CD4-positive, alpha-beta T cell (primary cell): ENCODE measurements around the gene JAZF1. TPM values are rescaled to one million over a fixed set of nuclear protein-coding genes. Genes with fewer than 3 reads are reported as not detected.

Experiments
- ATAC-seq: fragments of 200-7000 bp; cut with Tn5 transposase; one replicate; pipeline ENCODE4 v1.10.0; 2022; ENCODE audit warnings: mild to moderate bottlenecking; ENCODE audit not compliant: poor library complexity
- CTCF ChIA-PET: fragments of 350-600 bp; sonication (Branson Sonifier 250); formaldehyde crosslinking; loops from one replicate; lab custom pipeline; 2021; ENCODE audit warnings: antibody characterized with exemption, inconsistent platforms; lab: Charles Lee
- POLR2A ChIA-PET: fragments of 350-600 bp; sonication (Branson Sonifier 250); formaldehyde crosslinking; loops from one replicate; lab custom pipeline; 2021; ENCODE audit warnings: antibody characterized with exemption, inconsistent platforms; lab: Charles Lee
- DNase-seq, 14 experiments: peaks; one replicate each; pipeline ENCODE4 v3.0.0-alpha.2; 2013 to 2020; ENCODE audit warnings: mixed read lengths in 2 of 14
- H3K27ac ChIP-seq, 2 donors: one replicate each; pipeline versions ENCODE4 v1.5.1 to v1.7.0; 2013; ENCODE audit warnings: low read length in 2 of 2, low read depth in 1 of 2, mild to moderate bottlenecking in 1 of 2
- H3K27me3 ChIP-seq, 2 experiments: 1 replicate in 1 of 2; 2 replicates in 1 of 2; pipeline versions ENCODE4 v1.6.1 to v1.7.0; 2013; ENCODE audit warnings: low read length in 2 of 2, control low read depth in 1 of 2, mild to moderate bottlenecking in 1 of 2, moderate library complexity in 1 of 2; ENCODE audit not compliant: insufficient read depth in 2 of 2, control insufficient read depth in 1 of 2
- H3K36me3 ChIP-seq: one replicate; pipeline ENCODE4 v1.6.1; 2013; ENCODE audit warnings: low read length, control low read depth; ENCODE audit not compliant: insufficient read depth
- H3K4me1 ChIP-seq: one replicate; pipeline ENCODE4 v1.6.1; 2013; ENCODE audit warnings: low read length, control low read depth; ENCODE audit not compliant: insufficient read depth
- H3K4me3 ChIP-seq: one replicate; pipeline ENCODE4 v1.5.1; 2013; ENCODE audit warnings: mild to moderate bottlenecking, low read length, moderate library complexity
- H3K9me3 ChIP-seq, 2 experiments: 1 replicate in 1 of 2; 2 replicates in 1 of 2; pipeline versions ENCODE4 v1.6.1 to v1.7.0; 2013; ENCODE audit warnings: low read length in 2 of 2, mild to moderate bottlenecking in 2 of 2, control low read depth in 1 of 2, moderate library complexity in 1 of 2; ENCODE audit not compliant: control insufficient read depth in 1 of 2, insufficient read depth in 1 of 2
- H3K27ac Mint-ChIP-seq: one replicate; pipeline ENCODE4 v1.8.0; 2020; ENCODE audit warnings: mixed read lengths
- H3K27me3 Mint-ChIP-seq: one replicate; pipeline ENCODE4 v1.8.0; 2021; ENCODE audit warnings: mixed read lengths
- H3K36me3 Mint-ChIP-seq: one replicate; pipeline ENCODE4 v1.8.0; 2021; ENCODE audit warnings: low read depth, mixed read lengths
- H3K4me1 Mint-ChIP-seq: one replicate; pipeline ENCODE4 v1.8.0; 2021; ENCODE audit warnings: low read depth, mixed read lengths
- H3K4me3 Mint-ChIP-seq: one replicate; pipeline ENCODE4 v1.8.0; 2020; ENCODE audit warnings: mild to moderate bottlenecking, mixed read lengths
- H3K9me3 Mint-ChIP-seq: one replicate; pipeline ENCODE4 v1.8.0; 2020; ENCODE audit warnings: mixed read lengths
- intact Hi-C, 2 experiments: fragments of 100-400 bp; cut with DNase I in 1 of 2; cut with micrococcal nuclease in 1 of 2; formaldehyde crosslinking; loops; one replicate each; pipeline versions ENCODE4 v1.15.1 to v1.9.0; 2023 to 2025; cut with DNase I, micrococcal nuclease
- total RNA-seq, 174 experiments: library from RNA in 2 of 174; stranded (reverse) in 2 of 174; gene quantifications; one replicate each; pipeline ENCODE4 v1.2.3 and lab custom pipeline; 2021 to 2026
- TF ChIP-seq, protein P1 (sequence below): fragments of 200-600 bp; IDR thresholded peaks from one replicate; pipeline ENCODE4 v1.8.0; 2022; ENCODE audit warnings: antibody characterized with exemption, mild to moderate bottlenecking

The JAZF1 gene
- total RNA-seq, 2 experiments from 2014 or later, result 9.9 to 11.1 TPM

DNA sequence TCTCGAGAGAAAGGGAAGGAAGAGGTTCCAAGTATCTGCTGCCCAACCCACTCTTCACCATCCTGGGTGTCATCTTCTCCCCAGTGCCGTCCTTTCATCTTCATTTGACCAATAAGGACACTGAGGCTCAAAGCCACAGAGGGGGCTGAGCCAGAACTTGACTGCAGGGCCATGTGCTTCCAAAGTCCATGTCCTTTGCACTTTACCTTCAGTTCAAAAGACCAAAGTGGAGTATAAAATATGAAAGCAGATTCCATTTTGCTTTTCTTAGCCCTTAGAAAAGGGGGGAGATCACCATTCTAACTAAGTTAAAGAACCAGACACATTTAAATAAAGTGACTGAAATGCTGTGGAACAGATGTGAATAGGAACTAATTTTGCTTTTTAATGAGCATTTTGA, 56.2 kb downstream of the JAZF1 start:
- ChIA-PET CTCF (no interaction called here), POLR2A (no interaction called here)
- H3K4me1 ChIP-seq, result peaks cover 57% of the 10 kb centered on the region
- TF ChIP-seq, protein P1, sequence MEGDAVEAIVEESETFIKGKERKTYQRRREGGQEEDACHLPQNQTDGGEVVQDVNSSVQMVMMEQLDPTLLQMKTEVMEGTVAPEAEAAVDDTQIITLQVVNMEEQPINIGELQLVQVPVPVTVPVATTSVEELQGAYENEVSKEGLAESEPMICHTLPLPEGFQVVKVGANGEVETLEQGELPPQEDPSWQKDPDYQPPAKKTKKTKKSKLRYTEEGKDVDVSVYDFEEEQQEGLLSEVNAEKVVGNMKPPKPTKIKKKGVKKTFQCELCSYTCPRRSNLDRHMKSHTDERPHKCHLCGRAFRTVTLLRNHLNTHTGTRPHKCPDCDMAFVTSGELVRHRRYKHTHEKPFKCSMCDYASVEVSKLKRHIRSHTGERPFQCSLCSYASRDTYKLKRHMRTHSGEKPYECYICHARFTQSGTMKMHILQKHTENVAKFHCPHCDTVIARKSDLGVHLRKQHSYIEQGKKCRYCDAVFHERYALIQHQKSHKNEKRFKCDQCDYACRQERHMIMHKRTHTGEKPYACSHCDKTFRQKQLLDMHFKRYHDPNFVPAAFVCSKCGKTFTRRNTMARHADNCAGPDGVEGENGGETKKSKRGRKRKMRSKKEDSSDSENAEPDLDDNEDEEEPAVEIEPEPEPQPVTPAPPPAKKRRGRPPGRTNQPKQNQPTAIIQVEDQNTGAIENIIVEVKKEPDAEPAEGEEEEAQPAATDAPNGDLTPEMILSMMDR, result no peak
- no peaks in the 10 kb centered on the region for H3K36me3 ChIP-seq
- H3K9me3 ChIP-seq, result no peaks in the 10 kb centered on the region
- intact Hi-C loops, result no loop called here
- no peak overlapping the region for H3K4me3 ChIP-seq
- H3K27ac ChIP-seq, result no peak overlapping the region
- Mint-ChIP-seq H3K36me3 (no peaks in the 10 kb centered on the region), H3K4me3 (no peak overlapping the region), H3K27me3 (no peaks in the 10 kb centered on the region), H3K9me3 (no peaks in the 10 kb centered on the region), H3K27ac (no peak overlapping the region), H3K4me1 (peaks cover 65% of the 10 kb centered on the region)
- H3K27me3 ChIP-seq, result no peaks in the 10 kb centered on the region
- ATAC-seq (no peak), DNase-seq (no peak)

DNA sequence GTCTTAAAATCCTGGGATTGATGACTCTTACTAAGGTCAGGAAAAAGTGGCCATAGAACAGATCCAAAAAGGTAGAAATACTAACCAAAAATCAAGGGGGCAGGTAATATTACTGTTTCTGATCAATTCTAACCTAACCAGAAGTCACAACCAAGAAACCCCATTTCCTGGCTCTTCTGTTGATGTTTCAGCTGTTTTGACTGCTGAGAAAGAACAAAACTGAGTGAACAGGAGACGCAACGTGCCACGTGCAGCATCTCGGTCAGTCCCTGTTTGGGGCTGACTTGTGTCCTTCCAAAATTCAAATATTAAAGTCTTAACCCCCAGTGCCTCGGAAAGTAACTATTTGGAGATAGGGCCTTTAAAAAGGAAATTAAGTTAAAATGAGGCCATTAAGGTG, 56.8 kb downstream of the JAZF1 start:
- H3K27me3 ChIP-seq, result no peaks in the 10 kb centered on the region
- peaks cover 64% of the 10 kb centered on the region for H3K4me1 ChIP-seq
- no peaks in the 10 kb centered on the region for H3K36me3 Mint-ChIP-seq
- ATAC-seq (no peak), DNase-seq (peak in 1 of 14 experiments; percentile 22)
- no peak overlapping the region for H3K4me3 ChIP-seq
- ChIA-PET POLR2A (no interaction called here), CTCF (interaction anchor here (0.7 kb wide), 1 partner anchor 63 kb away, joined by 3 read pairs; no protein-coding TSS in a partner anchor)
- no peak overlapping the region for H3K4me3 Mint-ChIP-seq
- no peak overlapping the region for H3K27ac Mint-ChIP-seq
- intact Hi-C loops, result no loop called here
- no peaks in the 10 kb centered on the region for H3K27me3 Mint-ChIP-seq
- H3K27ac ChIP-seq, result no peak overlapping the region
- no peaks in the 10 kb centered on the region for H3K36me3 ChIP-seq
- H3K4me1 Mint-ChIP-seq, result peaks cover 64% of the 10 kb centered on the region
- TF ChIP-seq, protein P1, result no peak
- no peaks in the 10 kb centered on the region for H3K9me3 Mint-ChIP-seq
- no peaks in the 10 kb centered on the region for H3K9me3 ChIP-seq

DNA sequence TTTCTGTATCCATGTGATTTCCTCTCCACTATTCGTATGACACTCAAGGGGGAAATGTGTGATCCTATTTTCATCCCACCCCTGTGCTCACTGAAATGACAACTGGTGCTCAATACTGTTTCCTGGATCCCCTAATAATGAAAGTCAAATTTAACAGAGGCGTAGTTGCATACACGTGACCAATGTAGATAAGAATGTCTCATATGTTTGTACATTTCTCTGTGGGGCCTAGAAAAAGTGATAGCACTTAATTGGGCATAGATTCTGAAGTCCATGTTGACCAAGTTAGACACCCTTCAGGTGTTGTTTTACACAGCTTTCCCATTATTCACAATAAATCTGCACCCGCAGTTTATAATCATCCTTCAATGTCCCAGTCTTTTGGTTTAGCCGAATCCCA, 59.1 kb downstream of the JAZF1 start:
- H3K9me3 ChIP-seq, result no peaks in the 10 kb centered on the region
- no peak for DNase-seq
- no peak overlapping the region for H3K4me3 ChIP-seq
- peaks cover 55% of the 10 kb centered on the region for H3K4me1 ChIP-seq
- intact Hi-C loops, result no loop called here
- Mint-ChIP-seq H3K4me1 (peaks cover 60% of the 10 kb centered on the region), H3K9me3 (no peaks in the 10 kb centered on the region), H3K27ac (no peak overlapping the region), H3K4me3 (no peak overlapping the region), H3K36me3 (no peaks in the 10 kb centered on the region), H3K27me3 (no peaks in the 10 kb centered on the region)
- POLR2A ChIA-PET, result no interaction called here
- TF ChIP-seq, protein P1, result no peak
- CTCF ChIA-PET, result interaction anchor here (0.6 to 0.8 kb wide), 2 partner anchors 24 to 942 kb away, joined by 3 to 4 read pairs; no protein-coding TSS in a partner anchor
- no peaks in the 10 kb centered on the region for H3K36me3 ChIP-seq
- no peaks in the 10 kb centered on the region for H3K27me3 ChIP-seq
- H3K27ac ChIP-seq, result no peak overlapping the region
- ATAC-seq, result no peak
